ENCODE data around the gene SRD5A3. TPM values are rescaled to one million over a fixed set of nuclear protein-coding genes. Genes with fewer than 3 reads are reported as not detected.

SRD5A3 gene
- total and polyA plus RNA-seq, 4 donors = 5.2 to 18.2 (median 9.5) TPM

DNA sequence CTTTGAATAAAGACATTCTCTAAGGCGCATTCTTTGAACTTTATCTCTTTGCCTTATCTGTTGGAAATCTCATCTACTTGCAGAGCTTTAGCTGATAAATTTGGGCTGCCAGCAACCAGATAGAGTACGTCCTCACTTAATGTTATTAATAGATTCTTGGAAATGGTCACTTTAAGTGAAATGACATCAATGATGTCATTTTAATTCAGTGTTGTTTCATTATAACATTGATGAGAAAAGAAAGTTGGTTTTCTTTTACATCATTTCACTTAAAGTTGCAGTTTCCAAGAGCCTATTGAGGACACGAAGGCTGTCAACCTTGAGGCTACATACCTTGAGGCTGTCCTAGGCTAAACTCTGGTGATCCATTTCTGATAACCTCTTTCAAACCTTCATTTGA is 59.0 kb downstream of the SRD5A3 start:
- H3K4me1 ChIP-seq (ENCODE audit: control insufficient read depth in 4 of 4, insufficient read depth in 4 of 4, low read length in 3 of 4) = peaks cover 0 to 2% (median 0%) of the 10 kb centered on the region in 4 donors
- no peak for DNase-seq (ENCODE audit: low spot score)
- H3K27me3 ChIP-seq (ENCODE audit: control insufficient read depth in 4 of 4, insufficient read depth in 4 of 4, low read length in 3 of 4) = no peaks in the 10 kb centered on the region
- H3K36me3 ChIP-seq (ENCODE audit: control insufficient read depth in 4 of 4, insufficient read depth in 3 of 4, low read depth in 1 of 4, low read length in 3 of 4) = peaks cover 0 to 9% (median 3%) of the 10 kb centered on the region in 4 donors
- TF ChIP-seq GABPA (IDR thresholded peaks at IDR 0.05 in 1 of 2, conservative IDR thresholded peaks at IDR 0.05 in 1 of 2) (no peak), JUND (IDR thresholded peaks at IDR 0.05) (no peak), REST (IDR thresholded peaks at IDR 0.05) (no peak), HNF4A (conservative IDR thresholded peaks at IDR 0.05) (no peak), FOXA1 (IDR thresholded peaks at IDR 0.05) (no peak), EGR1 (IDR thresholded peaks at IDR 0.05; ENCODE audit: low read depth in 2 of 2) (no peak), TAF1 (conservative IDR thresholded peaks at IDR 0.05) (no peak), MAX (IDR thresholded peaks at IDR 0.05) (no peak), ATF3 (IDR thresholded peaks at IDR 0.05) (no peak), RXRA (IDR thresholded peaks at IDR 0.05) (no peak), RAD21 (IDR thresholded peaks at IDR 0.05) (no peak), YY1 (IDR thresholded peaks at IDR 0.05) (no peak), SP1 (IDR thresholded peaks at IDR 0.05) (no peak), NR2F2 (IDR thresholded peaks at IDR 0.05) (no peak), HNF4G (IDR thresholded peaks at IDR 0.05) (no peak), FOXA2 (IDR thresholded peaks at IDR 0.05) (no peak)
- TF ChIP-seq, protein P1, sequence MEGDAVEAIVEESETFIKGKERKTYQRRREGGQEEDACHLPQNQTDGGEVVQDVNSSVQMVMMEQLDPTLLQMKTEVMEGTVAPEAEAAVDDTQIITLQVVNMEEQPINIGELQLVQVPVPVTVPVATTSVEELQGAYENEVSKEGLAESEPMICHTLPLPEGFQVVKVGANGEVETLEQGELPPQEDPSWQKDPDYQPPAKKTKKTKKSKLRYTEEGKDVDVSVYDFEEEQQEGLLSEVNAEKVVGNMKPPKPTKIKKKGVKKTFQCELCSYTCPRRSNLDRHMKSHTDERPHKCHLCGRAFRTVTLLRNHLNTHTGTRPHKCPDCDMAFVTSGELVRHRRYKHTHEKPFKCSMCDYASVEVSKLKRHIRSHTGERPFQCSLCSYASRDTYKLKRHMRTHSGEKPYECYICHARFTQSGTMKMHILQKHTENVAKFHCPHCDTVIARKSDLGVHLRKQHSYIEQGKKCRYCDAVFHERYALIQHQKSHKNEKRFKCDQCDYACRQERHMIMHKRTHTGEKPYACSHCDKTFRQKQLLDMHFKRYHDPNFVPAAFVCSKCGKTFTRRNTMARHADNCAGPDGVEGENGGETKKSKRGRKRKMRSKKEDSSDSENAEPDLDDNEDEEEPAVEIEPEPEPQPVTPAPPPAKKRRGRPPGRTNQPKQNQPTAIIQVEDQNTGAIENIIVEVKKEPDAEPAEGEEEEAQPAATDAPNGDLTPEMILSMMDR (IDR thresholded peaks at IDR 0.05; ENCODE audit: low read depth, low read length, missing input control) = no peak
- TF ChIP-seq, protein P2, sequence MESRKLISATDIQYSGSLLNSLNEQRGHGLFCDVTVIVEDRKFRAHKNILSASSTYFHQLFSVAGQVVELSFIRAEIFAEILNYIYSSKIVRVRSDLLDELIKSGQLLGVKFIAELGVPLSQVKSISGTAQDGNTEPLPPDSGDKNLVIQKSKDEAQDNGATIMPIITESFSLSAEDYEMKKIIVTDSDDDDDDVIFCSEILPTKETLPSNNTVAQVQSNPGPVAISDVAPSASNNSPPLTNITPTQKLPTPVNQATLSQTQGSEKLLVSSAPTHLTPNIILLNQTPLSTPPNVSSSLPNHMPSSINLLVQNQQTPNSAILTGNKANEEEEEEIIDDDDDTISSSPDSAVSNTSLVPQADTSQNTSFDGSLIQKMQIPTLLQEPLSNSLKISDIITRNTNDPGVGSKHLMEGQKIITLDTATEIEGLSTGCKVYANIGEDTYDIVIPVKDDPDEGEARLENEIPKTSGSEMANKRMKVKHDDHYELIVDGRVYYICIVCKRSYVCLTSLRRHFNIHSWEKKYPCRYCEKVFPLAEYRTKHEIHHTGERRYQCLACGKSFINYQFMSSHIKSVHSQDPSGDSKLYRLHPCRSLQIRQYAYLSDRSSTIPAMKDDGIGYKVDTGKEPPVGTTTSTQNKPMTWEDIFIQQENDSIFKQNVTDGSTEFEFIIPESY (IDR thresholded peaks at IDR 0.05) = no peak
- no peak overlapping the region for H3K27ac ChIP-seq (ENCODE audit: low read depth in 1 of 2, low read length in 2 of 2)
- 95% methylated on average over 3 of the region's 3 CpGs for WGBS
- no peaks in the 10 kb centered on the region for H3K9me3 ChIP-seq (ENCODE audit: control insufficient read depth in 4 of 4, low read length in 3 of 4)
- no peak overlapping the region for H3K4me3 ChIP-seq (ENCODE audit: low read depth in 1 of 3, low read length in 3 of 3)
- no peak overlapping the region for H3K9ac ChIP-seq (ENCODE audit: low read depth in 1 of 2, low read length in 2 of 2)

Measured in liver (tissue), 9 donors.